ENCODE data around the gene UBL7.

Gene UBL7

DNA sequence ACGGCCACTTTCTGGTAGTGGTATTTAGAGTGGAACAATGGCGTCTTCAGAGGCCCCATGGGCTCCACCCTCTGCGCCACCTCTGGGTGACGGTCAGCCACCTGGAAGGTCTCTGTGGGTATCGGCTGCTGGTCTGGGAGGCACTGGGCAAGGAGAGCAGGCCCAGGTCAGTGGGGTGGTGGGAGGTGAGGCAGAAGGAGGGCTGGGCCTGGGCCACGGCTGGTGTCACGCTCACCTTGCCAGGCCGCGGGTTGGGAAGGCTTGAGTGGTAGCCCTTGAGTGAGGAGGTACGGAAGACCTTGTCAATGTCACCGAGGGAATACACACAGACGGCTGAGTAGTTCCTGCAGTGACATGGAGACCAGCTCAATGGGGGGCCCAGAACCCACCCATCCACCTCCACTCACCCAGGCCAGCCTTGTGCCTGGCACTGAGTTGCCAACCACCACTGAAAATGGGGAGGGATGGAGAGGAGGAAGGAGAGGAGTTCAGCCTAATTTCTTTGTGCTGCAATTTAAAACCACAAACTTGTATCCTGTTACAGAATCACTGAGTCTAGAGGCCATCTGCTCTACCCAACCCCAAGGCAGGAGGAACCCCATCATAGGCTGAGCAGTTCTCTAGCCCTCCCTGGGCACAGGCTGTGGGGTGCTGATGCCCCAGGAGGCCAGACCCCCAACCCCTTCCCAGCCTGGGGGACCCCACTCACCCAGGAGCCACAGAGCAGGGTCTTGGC, 46.2 kb downstream of the UBL7 start:
- Histone ChIP-seq H3K4me1 (ENCODE audit: low read length) (peaks cover 31% of the 10 kb centered on the region), H3K27ac (ENCODE audit: low read length) (peak overlapping the region; percentile 31; the same call in 1 of the 2 replicates), H3K4me3 (ENCODE audit: low read length) (no peak overlapping the region), H3K36me3 (replicated peaks; ENCODE audit: low read depth, low read length) (peaks cover 96% of the 10 kb centered on the region), H3K9ac (ENCODE audit: low read length) (no peak overlapping the region), H4K20me1 (ENCODE audit: insufficient read depth, low read length) (peaks cover 100% of the 10 kb centered on the region), H3K27me3 (ENCODE audit: low read depth, low read length) (no peaks in the 10 kb centered on the region), H2AFZ (ENCODE audit: low read depth, low read length) (no peak overlapping the region), H3K79me2 (ENCODE audit: low read length) (peaks cover 85% of the 10 kb centered on the region), H3K9me3 (ENCODE audit: insufficient read depth, low read length) (no peaks in the 10 kb centered on the region), H3K4me2 (ENCODE audit: low read length) (no peak overlapping the region)
- TF ChIP-seq, protein P1, sequence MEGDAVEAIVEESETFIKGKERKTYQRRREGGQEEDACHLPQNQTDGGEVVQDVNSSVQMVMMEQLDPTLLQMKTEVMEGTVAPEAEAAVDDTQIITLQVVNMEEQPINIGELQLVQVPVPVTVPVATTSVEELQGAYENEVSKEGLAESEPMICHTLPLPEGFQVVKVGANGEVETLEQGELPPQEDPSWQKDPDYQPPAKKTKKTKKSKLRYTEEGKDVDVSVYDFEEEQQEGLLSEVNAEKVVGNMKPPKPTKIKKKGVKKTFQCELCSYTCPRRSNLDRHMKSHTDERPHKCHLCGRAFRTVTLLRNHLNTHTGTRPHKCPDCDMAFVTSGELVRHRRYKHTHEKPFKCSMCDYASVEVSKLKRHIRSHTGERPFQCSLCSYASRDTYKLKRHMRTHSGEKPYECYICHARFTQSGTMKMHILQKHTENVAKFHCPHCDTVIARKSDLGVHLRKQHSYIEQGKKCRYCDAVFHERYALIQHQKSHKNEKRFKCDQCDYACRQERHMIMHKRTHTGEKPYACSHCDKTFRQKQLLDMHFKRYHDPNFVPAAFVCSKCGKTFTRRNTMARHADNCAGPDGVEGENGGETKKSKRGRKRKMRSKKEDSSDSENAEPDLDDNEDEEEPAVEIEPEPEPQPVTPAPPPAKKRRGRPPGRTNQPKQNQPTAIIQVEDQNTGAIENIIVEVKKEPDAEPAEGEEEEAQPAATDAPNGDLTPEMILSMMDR (IDR thresholded peaks at IDR 0.05; ENCODE audit: low read depth, low read length), result no peak
- TF ChIP-seq EZH2phosphoT487 (IDR thresholded peaks at IDR 0.05; ENCODE audit: low read depth), result no peak

DNA sequence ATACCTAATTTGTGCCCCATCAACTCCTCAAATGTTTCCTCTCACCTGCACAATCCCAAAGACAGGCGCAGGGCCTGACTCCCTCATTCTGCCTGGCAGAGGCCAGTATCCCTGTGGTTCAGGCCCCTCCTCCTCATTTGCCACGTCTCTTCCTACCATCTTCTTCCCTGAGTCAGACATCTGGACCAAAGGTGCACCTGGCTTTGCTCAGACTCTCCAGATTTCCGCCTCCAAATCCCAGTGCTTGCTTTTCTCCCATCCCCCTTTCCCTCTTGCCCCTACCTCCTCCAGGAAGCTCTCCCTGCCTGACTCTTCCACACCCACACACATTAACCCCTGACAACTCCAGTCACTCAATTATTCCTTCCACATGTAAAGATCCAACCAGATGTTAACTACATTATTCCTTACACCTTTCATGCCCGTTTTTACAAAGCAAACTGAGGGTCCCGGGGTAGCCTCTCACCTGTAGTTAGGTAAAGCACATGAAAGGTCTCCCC, 46.8 kb downstream of the UBL7 start:
- peak overlapping the region; percentile 4; the same call in 1 of the 2 replicates for H3K27ac ChIP-seq (ENCODE audit: low read length)
- peaks cover 25% of the 10 kb centered on the region for H3K4me1 ChIP-seq (ENCODE audit: low read length)
- H3K4me2 ChIP-seq (ENCODE audit: low read length), result no peak overlapping the region
- no peak overlapping the region for H2AFZ ChIP-seq (ENCODE audit: low read depth, low read length)
- H4K20me1 ChIP-seq (ENCODE audit: insufficient read depth, low read length), result peaks cover 99% of the 10 kb centered on the region
- no peak overlapping the region for H3K9ac ChIP-seq (ENCODE audit: low read length)
- no peak for TF ChIP-seq EZH2phosphoT487 (IDR thresholded peaks at IDR 0.05; ENCODE audit: low read depth)
- TF ChIP-seq, protein P1 (IDR thresholded peaks at IDR 0.05; ENCODE audit: low read depth, low read length), result no peak
- H3K27me3 ChIP-seq (ENCODE audit: low read depth, low read length), result no peaks in the 10 kb centered on the region
- no peaks in the 10 kb centered on the region for H3K9me3 ChIP-seq (ENCODE audit: insufficient read depth, low read length)
- peaks cover 93% of the 10 kb centered on the region for H3K36me3 ChIP-seq (replicated peaks; ENCODE audit: low read depth, low read length)
- peaks cover 79% of the 10 kb centered on the region for H3K79me2 ChIP-seq (ENCODE audit: low read length)
- no peak overlapping the region for H3K4me3 ChIP-seq (ENCODE audit: low read length)

DNA sequence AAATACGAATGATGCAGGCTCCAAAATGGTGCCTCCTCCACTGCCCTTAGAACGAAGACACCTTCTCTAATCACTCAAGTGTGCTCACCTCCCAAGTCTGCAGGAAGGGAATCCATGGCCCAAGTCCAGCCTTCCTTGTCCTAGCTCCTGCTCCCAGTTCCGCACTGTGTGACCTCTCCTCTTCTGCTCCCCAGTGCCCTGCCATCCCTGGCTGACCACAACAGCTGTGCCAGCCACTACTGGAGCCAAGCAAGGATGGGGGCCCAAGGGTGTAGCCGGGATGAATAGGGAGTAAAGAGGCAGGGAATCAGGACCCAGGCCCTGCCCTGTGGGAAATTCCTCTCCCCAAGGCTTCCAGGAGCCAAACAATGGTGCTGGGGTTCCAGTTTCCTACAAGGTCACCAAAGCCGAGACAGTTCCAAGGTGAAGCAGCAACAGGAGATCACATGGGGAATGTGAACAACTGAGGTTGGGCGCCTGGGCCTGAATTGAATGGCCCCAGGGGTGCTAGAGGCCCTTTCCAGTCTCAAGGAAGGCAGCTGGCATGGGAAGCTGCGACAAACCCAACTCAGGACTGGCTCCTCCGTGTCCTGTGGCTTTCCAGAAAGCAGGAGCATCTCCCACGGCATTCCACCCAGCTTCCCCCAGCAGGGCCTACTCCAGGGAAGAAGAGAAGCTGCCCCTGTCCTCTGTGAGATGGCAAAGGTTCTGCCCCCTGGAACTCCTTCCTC, 47.4 kb downstream of the UBL7 start:
- Histone ChIP-seq H2AFZ (ENCODE audit: low read depth, low read length) (no peak overlapping the region), H3K9ac (ENCODE audit: low read length) (no peak overlapping the region)

More for the DNA sequence above, 47.4 kb downstream of the UBL7 start:
- peaks cover 99% of the 10 kb centered on the region for H4K20me1 ChIP-seq (ENCODE audit: insufficient read depth, low read length)
- TF ChIP-seq, protein P1 (IDR thresholded peaks at IDR 0.05; ENCODE audit: low read depth, low read length), result no peak
- no peak for TF ChIP-seq EZH2phosphoT487 (IDR thresholded peaks at IDR 0.05; ENCODE audit: low read depth)
- peaks cover 73% of the 10 kb centered on the region for H3K79me2 ChIP-seq (ENCODE audit: low read length)
- no peaks in the 10 kb centered on the region for H3K9me3 ChIP-seq (ENCODE audit: insufficient read depth, low read length)
- H3K27ac ChIP-seq (ENCODE audit: low read length), result no peak overlapping the region
- H3K4me2 ChIP-seq (ENCODE audit: low read length), result no peak overlapping the region
- peaks cover 91% of the 10 kb centered on the region for H3K36me3 ChIP-seq (replicated peaks; ENCODE audit: low read depth, low read length)
- no peak overlapping the region for H3K4me3 ChIP-seq (ENCODE audit: low read length)
- no peaks in the 10 kb centered on the region for H3K27me3 ChIP-seq (ENCODE audit: low read depth, low read length)
- H3K4me1 ChIP-seq (ENCODE audit: low read length), result peaks cover 20% of the 10 kb centered on the region
